ENCODE data around the gene TTC39B. TPM values are rescaled to one million over a fixed set of nuclear protein-coding genes. Genes with fewer than 3 reads are reported as not detected.
"Not testable (repeated sequence)": the region's sequence is repeated elsewhere in the genome, so short reads cannot be mapped to it uniquely, and the experiment has no call there.

Gene TTC39B
- total RNA-seq, 6 experiments from 2014 or later = 4.5 to 9.9 (median 7.6) TPM

DNA sequence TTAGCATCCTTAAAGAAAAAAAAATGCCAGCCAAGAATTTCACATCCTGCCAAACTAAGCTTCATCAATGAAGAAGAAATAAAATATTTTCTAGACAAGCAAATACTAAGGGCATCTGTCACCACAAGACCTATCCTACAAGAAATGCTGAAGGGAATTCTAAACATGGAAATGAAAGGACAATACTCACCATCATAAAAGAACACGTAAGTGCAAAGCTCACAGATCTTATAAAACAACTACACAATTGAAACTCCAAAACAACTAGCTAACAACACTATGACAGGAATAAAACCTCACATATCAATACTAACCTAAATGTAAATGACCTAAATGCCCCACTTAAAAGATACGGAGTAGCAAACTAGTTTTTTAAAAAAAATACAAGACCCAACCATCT, 71.4 kb downstream of the TTC39B start:
- TF ChIP-seq POLR2A (IDR thresholded peaks at IDR 0.05) = no peak
- TF ChIP-seq, protein P1, sequence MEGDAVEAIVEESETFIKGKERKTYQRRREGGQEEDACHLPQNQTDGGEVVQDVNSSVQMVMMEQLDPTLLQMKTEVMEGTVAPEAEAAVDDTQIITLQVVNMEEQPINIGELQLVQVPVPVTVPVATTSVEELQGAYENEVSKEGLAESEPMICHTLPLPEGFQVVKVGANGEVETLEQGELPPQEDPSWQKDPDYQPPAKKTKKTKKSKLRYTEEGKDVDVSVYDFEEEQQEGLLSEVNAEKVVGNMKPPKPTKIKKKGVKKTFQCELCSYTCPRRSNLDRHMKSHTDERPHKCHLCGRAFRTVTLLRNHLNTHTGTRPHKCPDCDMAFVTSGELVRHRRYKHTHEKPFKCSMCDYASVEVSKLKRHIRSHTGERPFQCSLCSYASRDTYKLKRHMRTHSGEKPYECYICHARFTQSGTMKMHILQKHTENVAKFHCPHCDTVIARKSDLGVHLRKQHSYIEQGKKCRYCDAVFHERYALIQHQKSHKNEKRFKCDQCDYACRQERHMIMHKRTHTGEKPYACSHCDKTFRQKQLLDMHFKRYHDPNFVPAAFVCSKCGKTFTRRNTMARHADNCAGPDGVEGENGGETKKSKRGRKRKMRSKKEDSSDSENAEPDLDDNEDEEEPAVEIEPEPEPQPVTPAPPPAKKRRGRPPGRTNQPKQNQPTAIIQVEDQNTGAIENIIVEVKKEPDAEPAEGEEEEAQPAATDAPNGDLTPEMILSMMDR (IDR thresholded peaks at IDR 0.05) = no peak
- H3K9me3 ChIP-seq = peaks cover 0 to 2% (median 0%) of the 10 kb centered on the region in 4 donors
- DNase-seq (no peak), ATAC-seq (no peak)
- 75% methylated on average over 2 of the region's 2 CpGs for WGBS (ENCODE audit: insufficient coverage, low coverage, low lambda C conversion rate, missing lambda C conversion rate)
- intact Hi-C loops (cut with DNase I) = no loop called here
- no peaks in the 10 kb centered on the region for H3K36me3 ChIP-seq
- H3K27me3 ChIP-seq = no peaks in the 10 kb centered on the region
- H3K27ac ChIP-seq = no peak overlapping the region
- no peak overlapping the region for H3K4me3 ChIP-seq
- H3K4me1 ChIP-seq = peaks cover 0 to 5% (median 0%) of the 10 kb centered on the region in 4 donors

DNA sequence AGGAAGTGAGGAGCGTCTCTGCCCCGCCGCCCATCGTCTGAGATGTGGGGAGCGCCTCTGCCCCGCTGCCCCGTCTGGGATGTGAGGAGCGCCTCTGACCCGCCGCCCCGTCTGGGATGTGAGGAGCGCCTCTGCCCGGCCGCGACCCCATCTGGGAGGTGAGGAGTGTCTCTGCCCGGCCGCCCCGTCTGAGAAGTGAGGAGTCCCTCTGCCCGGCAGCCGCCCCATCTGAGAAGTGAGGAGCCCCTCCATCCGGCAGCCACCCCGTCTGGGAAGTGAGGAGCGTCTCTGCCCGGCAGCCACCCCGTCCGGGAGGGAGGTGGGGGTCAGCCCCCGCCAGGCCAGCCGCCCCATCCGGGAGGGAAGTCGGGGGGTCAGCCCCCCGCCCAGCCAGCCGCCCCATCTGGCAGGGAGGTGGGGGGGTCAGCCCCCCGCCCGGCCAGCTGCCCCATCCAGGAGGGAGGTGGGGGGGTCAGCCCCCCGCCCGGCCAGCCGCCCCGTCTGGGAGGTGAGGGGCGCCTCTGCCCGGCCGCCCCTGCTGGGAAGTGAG, 73.0 kb downstream of the TTC39B start:
- ATAC-seq; DNase-seq; intact Hi-C loops (cut with DNase I): not testable (repeated sequence)

DNA sequence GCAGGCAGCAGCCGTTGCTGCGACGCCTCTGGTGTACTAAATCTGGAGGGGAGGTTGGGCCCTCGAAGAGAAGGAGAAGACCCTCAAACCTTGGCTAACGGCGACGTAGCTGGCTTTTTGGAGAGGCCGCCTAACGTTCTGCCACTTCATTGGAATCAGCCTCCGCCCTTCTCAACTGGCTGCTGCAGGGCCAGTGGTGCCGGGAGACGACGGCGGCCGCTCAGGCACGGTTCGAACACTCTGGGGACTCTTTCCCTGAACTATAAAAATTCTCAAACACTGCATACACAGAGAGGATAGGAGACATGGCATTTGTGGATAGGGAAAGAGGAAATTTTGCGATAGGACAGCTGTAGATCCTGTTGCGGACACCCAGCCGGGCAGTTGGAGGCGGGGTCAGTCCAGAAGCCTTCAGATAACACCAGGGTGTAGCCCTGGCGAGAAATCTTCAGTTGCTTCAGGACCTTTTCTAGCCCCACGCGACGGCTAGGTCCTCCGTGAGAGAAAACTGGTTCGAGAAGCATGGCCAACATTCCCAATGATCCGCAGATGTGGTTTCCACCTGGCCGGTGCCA, 74.2 kb downstream of the TTC39B start:
- DNase-seq; H3K9me3 ChIP-seq; H3K27me3 ChIP-seq; H3K4me3 ChIP-seq; H3K27ac ChIP-seq; ATAC-seq; intact Hi-C loops (cut with DNase I); H3K36me3 ChIP-seq; H3K4me1 ChIP-seq: not testable (repeated sequence)
- 98% methylated on average over 8 of the region's 29 CpGs for WGBS (ENCODE audit: insufficient coverage, low coverage, low lambda C conversion rate, missing lambda C conversion rate)

More for the DNA sequence above, 73.0 kb downstream of the TTC39B start:
- H3K9me3 ChIP-seq, H3K4me1 ChIP-seq, H3K27ac ChIP-seq, H3K27me3 ChIP-seq, H3K4me3 ChIP-seq, H3K36me3 ChIP-seq: not testable (repeated sequence)
- no CpG with 5 or more reads among the region's 41 CpGs for WGBS (ENCODE audit: insufficient coverage, low coverage, low lambda C conversion rate, missing lambda C conversion rate)

DNA sequence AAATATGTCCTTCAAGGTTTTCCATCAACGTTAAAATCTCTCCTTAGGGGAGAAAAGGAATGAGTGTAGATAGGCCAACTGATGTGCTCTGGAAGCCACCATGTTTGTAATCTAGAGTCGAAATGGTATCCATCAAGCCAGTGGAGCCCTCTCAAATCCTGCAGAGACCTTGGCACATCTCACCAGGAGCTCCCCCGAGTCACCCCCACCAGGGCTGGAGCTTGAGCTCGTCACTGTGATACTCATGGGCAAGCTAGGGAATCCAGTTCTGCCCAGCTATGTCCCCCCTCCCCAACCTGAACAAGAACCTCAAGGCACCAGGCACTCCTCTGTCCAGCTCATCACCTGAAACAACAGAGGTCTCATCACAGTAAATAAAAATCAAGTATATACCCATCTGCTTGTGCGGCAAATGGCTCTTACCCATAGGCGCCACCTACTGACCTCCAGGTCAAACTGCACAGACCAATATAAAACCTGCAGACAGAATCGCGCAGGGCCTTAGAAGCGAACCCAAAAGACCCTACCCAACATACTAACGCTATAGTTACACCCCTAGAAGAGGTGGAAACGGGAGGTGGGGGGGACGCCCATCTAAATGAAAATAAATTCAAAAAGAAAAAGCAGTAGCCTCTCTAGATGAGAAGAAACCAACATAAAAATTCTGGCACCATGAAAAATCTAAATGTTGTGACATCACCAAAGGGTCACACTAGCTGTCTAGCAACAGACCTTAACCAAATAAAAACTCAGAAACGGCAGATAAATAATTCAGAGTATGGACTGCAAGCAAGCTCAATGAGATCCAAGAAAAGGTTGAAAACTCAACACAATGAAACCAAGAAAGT, 75.0 kb downstream of the TTC39B start:
- H3K9me3 ChIP-seq = no peaks in the 10 kb centered on the region
- no peak overlapping the region for H3K4me3 ChIP-seq
- TF ChIP-seq, protein P1 (IDR thresholded peaks at IDR 0.05) = peak in 3 of 4 donors; percentile 12 to 54 (median 29)
- TF ChIP-seq POLR2A (IDR thresholded peaks at IDR 0.05) = no peak
- WGBS (ENCODE audit: insufficient coverage, low coverage, low lambda C conversion rate, missing lambda C conversion rate) = 65% methylated on average over 12 of the region's 13 CpGs
- peak; percentile 35 to 70 (median 56) for ATAC-seq
- H3K27me3 ChIP-seq = no peaks in the 10 kb centered on the region
- intact Hi-C loops (cut with DNase I) = no loop called here
- no peak for DNase-seq
- H3K4me1 ChIP-seq = no peaks in the 10 kb centered on the region
- H3K27ac ChIP-seq = no peak overlapping the region
- no peaks in the 10 kb centered on the region for H3K36me3 ChIP-seq

DNA sequence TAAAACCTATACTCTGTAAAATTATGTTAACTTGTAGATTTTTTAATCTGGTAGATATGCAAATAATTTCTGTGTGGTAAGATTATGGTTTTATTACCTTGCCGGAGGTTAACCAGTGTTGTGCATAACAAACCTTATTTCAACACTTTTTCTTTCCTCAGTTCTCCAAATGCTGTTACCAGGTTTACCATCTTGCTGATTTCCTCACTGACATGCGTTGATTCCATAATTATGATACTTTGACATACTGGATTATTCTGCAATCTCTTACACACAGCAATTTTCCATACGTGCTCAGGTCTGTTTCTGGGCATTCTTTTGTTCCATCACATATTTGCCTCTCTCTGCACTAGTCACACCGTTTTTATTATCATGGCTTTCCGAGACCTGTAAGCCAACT, 77.6 kb downstream of the TTC39B start:
- DNase-seq = no peak
- no peaks in the 10 kb centered on the region for H3K4me1 ChIP-seq
- no peak for ATAC-seq
- H3K4me3 ChIP-seq = no peak overlapping the region
- no peaks in the 10 kb centered on the region for H3K36me3 ChIP-seq
- no peak for TF ChIP-seq POLR2A (IDR thresholded peaks at IDR 0.05)
- TF ChIP-seq, protein P1 (IDR thresholded peaks at IDR 0.05) = no peak
- H3K27ac ChIP-seq = no peak overlapping the region
- 88% methylated on average over 5 of the region's 5 CpGs for WGBS (ENCODE audit: insufficient coverage, low coverage, low lambda C conversion rate, missing lambda C conversion rate)
- intact Hi-C loops (cut with DNase I) = no loop called here
- no peaks in the 10 kb centered on the region for H3K27me3 ChIP-seq
- H3K9me3 ChIP-seq = no peaks in the 10 kb centered on the region
